GM12878 (cell line): Measurements from ENCODE around the gene AP1M1. TPM values are rescaled to one million over a fixed set of nuclear protein-coding genes. Genes with fewer than 3 reads are reported as not detected.

Source experiments
- ATAC-seq: fragments of 200-7000 bp; cut with Tn5 transposase; 3 replicates; pipeline ENCODE4 v1.9.1; 2020; ENCODE audit warnings: mild to moderate bottlenecking, moderate library complexity
- BruUV-seq: library from RNA; stranded (reverse); fragments of 400-500 nt; replicated peaks from 2 replicates; lab custom pipeline; 2021; lab: Mats Ljungman, UMichigan
- CTCF ChIA-PET: fragments of 300-600 bp; sonication (Branson Sonifier 250); formaldehyde crosslinking; extraction: SDS; loops from one replicate; lab custom pipeline; 2021; ENCODE audit warnings: inconsistent platforms; lab: Yijun Ruan, JAX
- POLR2A ChIA-PET: fragments of 350-600 bp; formaldehyde crosslinking; extraction: SDS; loops from one replicate; lab custom pipeline; 2021; ENCODE audit warnings: inconsistent platforms; lab: Charles Lee
- RAD21 ChIA-PET: fragments of 300-600 bp; sonication (Branson Sonifier 250); formaldehyde crosslinking; loops from one replicate; lab custom pipeline; 2023; ENCODE audit warnings: antibody characterized with exemption; ENCODE audit not compliant: unreplicated experiment; lab: Charles Lee
- SMC1A ChIA-PET: fragments of 300-600 bp; sonication (Branson Sonifier 250); formaldehyde crosslinking; loops from one replicate; lab custom pipeline; 2023; ENCODE audit not compliant: unreplicated experiment, uncharacterized antibody; lab: Charles Lee
- DNase-seq: peaks from one replicate; pipeline ENCODE4 v3.0.0-alpha.2; 2011; ENCODE audit warnings: low read depth, low spot score
- FAIRE-seq: peaks from 3 replicates; lab custom pipeline; 2011; peaks lifted over from hg19 to GRCh38; lab: Jason Lieb, UNC
- H2AFZ ChIP-seq: 2 replicates; pipeline ENCODE4 v1.6.0; 2011; ENCODE audit warnings: low read depth, low read length, control low read depth; ENCODE audit not compliant: control insufficient read depth
- H3K27ac ChIP-seq: 2 replicates; pipeline ENCODE4 v1.5.1; 2011; ENCODE audit warnings: control low read depth; ENCODE audit not compliant: control insufficient read depth, insufficient read depth
- H3K27me3 ChIP-seq, 2 experiments: replicated peaks in 1 of 2; 2 replicates each; pipeline versions ENCODE4 v1.6.0 to v1.6.1; 2011; ENCODE audit warnings: low read length in 1 of 2; ENCODE audit not compliant: control insufficient read depth in 2 of 2, insufficient read depth in 2 of 2
- H3K36me3 ChIP-seq, 2 experiments: 2 replicates each; pipeline ENCODE4 v1.5.1; 2011; ENCODE audit warnings: low read length in 1 of 2; ENCODE audit not compliant: control insufficient read depth in 2 of 2, insufficient read depth in 2 of 2
- H3K4me1 ChIP-seq: 2 replicates; pipeline ENCODE4 v1.6.1; 2011; ENCODE audit warnings: mild to moderate bottlenecking, low read length, moderate library complexity, mixed read lengths; ENCODE audit not compliant: control insufficient read depth, insufficient read depth
- H3K4me2 ChIP-seq: 2 replicates; pipeline ENCODE4 v1.6.0; 2011; ENCODE audit warnings: control low read depth; ENCODE audit not compliant: control insufficient read depth, insufficient read depth
- H3K4me3 ChIP-seq: fragments of 200-600 bp; sonication (generic); 2 replicates; pipeline ENCODE4 v1.5.1; 2016
- H3K79me2 ChIP-seq: 2 replicates; pipeline ENCODE4 v1.6.0; 2011; ENCODE audit warnings: low read length; ENCODE audit not compliant: control insufficient read depth, insufficient read depth
- H3K9ac ChIP-seq: 2 replicates; pipeline ENCODE4 v1.8.0; 2011; ENCODE audit warnings: low read length, control low read depth, mixed read lengths; ENCODE audit not compliant: control insufficient read depth, insufficient read depth
- H3K9me3 ChIP-seq: replicated peaks from 3 replicates; pipeline ENCODE4 v1.5.1; 2011; ENCODE audit warnings: mild to moderate bottlenecking, low read length; ENCODE audit not compliant: control insufficient read depth, insufficient read depth
- H4K20me1 ChIP-seq: 2 replicates; pipeline ENCODE4 v1.6.0; 2011; ENCODE audit not compliant: control insufficient read depth, insufficient read depth
- BHLHE40 ChIP-seq, 2 experiments: fragments of 450-650 bp in 1 of 2; IDR thresholded peaks; 2 replicates each; pipeline ENCODE4 v1.6.1; 2011 to 2017; ENCODE audit warnings: low read depth in 2 of 2, borderline replicate concordance in 1 of 2, improper control_type of control experiment in 1 of 2, low read length in 1 of 2, mild to moderate bottlenecking in 1 of 2
- FOS ChIP-seq: IDR thresholded peaks from 3 replicates; pipeline ENCODE4 v1.6.1; 2011; ENCODE audit warnings: borderline replicate concordance; ENCODE audit not compliant: insufficient read length; ENCODE audit errors: extremely low read depth
- FOXM1 ChIP-seq: IDR thresholded peaks from 2 replicates; pipeline ENCODE4 v1.6.1; 2012; ENCODE audit warnings: low read depth, mild to moderate bottlenecking, inconsistent platforms, low read length, moderate library complexity
- IKZF1 ChIP-seq: fragments of 450-650 bp; conservative IDR thresholded peaks from 2 replicates; pipeline ENCODE4 v1.6.1; 2017; ENCODE audit warnings: antibody characterized with exemption, mild to moderate bottlenecking
- KDM1A ChIP-seq: fragments of 200-600 bp; sonication (generic); IDR thresholded peaks from 2 replicates; pipeline ENCODE4 v1.6.1; 2016; ENCODE audit warnings: borderline replicate concordance
- MEF2B ChIP-seq: fragments of 450-650 bp; IDR thresholded peaks from 2 replicates; pipeline ENCODE4 v1.6.1; 2018; ENCODE audit warnings: mild to moderate bottlenecking, moderate library complexity; ENCODE audit not compliant: partially characterized antibody, poor library complexity, severe bottlenecking
- MXI1 ChIP-seq: fragments of 150-350 bp; IDR thresholded peaks from 2 replicates; pipeline ENCODE4 v1.6.1; 2011; ENCODE audit warnings: low read depth, mild to moderate bottlenecking, inconsistent platforms, low read length, improper control_type of control experiment
- NR2C2 ChIP-seq: IDR thresholded peaks from 2 replicates; pipeline ENCODE4 v1.6.1; 2011; ENCODE audit warnings: borderline replicate concordance, low read depth; ENCODE audit not compliant: control insufficient read depth, insufficient read length
- POLR2A ChIP-seq: IDR thresholded peaks from 2 replicates; pipeline ENCODE4 v1.6.1; 2011; ENCODE audit warnings: low read depth, mild to moderate bottlenecking, low read length
- RAD51 ChIP-seq: fragments of 450-650 bp; IDR thresholded peaks from 2 replicates; pipeline ENCODE4 v1.6.1; 2016; ENCODE audit warnings: moderate library complexity, mild to moderate bottlenecking, inconsistent platforms
- SIX5 ChIP-seq: IDR thresholded peaks from 2 replicates; pipeline ENCODE4 v1.6.1; 2011; ENCODE audit warnings: mild to moderate bottlenecking, low read depth, low read length, moderate library complexity; ENCODE audit not compliant: severe bottlenecking
- ZNF622 ChIP-seq: fragments of 450-650 bp; IDR thresholded peaks from 2 replicates; pipeline ENCODE4 v1.6.1; 2017; ENCODE audit warnings: mild to moderate bottlenecking, inconsistent platforms
- WGBS: methylation state at CpG from one replicate; pipeline ENCODE4 v1.1.6; 2016; ENCODE audit warnings: low lambda C conversion rate; ENCODE audit not compliant: insufficient replicate concordance, insufficient coverage; ENCODE audit errors: missing lambda C conversion rate; 5-methylcytosine and 5-hydroxymethylcytosine counted together
- in situ Hi-C: fragments of 300-500 bp; cut with MboI; formaldehyde crosslinking; loops from 9 replicates; pipeline ENCODE4 v1.14.3; 2018; ENCODE audit warnings: mixed read lengths
- intact Hi-C: fragments of 100-400 bp; cut with micrococcal nuclease; formaldehyde crosslinking; loops from one replicate; pipeline ENCODE4 v1.14.2; 2022; ENCODE audit not compliant: unreplicated experiment
- polyA plus RNA-seq, 11 experiments: library from polyadenylated mRNA; depleted of rRNA in 4 of 11; unstranded in 6 of 11; stranded (reverse) in 5 of 11; fragments of >200 nt; fragmentation: Nextera tagmentation in 4 of 11; fragmentation: Illumina TruSeq in 1 of 11; extraction: Ambion mirVana in 4 of 11; extraction: Trizol in 1 of 11; gene quantifications; 1 replicate in 1 of 11; 2 replicates in 10 of 11; pipeline versions ENCODE4 v1.2.1 to v1.2.3, GENCODE V29; 2011 to 2016; ENCODE audit warnings: inconsistent platforms in 2 of 11, missing spikeins in 2 of 11, low read depth in 1 of 11
- total RNA-seq, 4 experiments: library from RNA; depleted of rRNA in 3 of 4; stranded (reverse); fragments of >200 nt in 3 of 4; fragmentation: Illumina TruSeq in 1 of 4; extraction: Trizol in 1 of 4; gene quantifications; 2 replicates each; pipeline versions ENCODE4 v1.2.1 to v1.2.3, GENCODE V29; 2013 to 2021

The AP1M1 gene
- total and polyA plus RNA-seq, 10 of the 15 experiments (the other 5 are each of a cell fraction or from before 2014, with no cell fraction given): 1.0 to 116 (median 44.7) TPM

GRCh38 chr19:16160445-16160942 is 37.2 kb upstream of the AP1M1 start:
- H3K4me3 ChIP-seq: no peak overlapping the region
- no peaks in the 10 kb centered on the region for H3K27me3 ChIP-seq
- RAD21 ChIA-PET: no interaction called here
- H3K36me3 ChIP-seq: peaks cover 11 to 16% of the 10 kb centered on the region in 2 experiments
- BruUV-seq: no TSS peak
- SMC1A ChIA-PET: interaction anchor here (1.2 kb wide), 1 partner anchor 16 kb away, joined by 3 read pairs; no protein-coding TSS in a partner anchor
- intact Hi-C loops (no loop called here), in situ Hi-C loops (no loop called here)
- no peaks in the 10 kb centered on the region for H4K20me1 ChIP-seq
- ATAC-seq (peak; percentile 54), FAIRE-seq (no peak), DNase-seq (no peak)
- H3K4me1 ChIP-seq: peaks cover 15% of the 10 kb centered on the region
- POLR2A ChIA-PET: interaction anchor here (0.5 to 2.3 kb wide), 2 partner anchors 17 to 1364 kb away, joined by 3 to 12 read pairs; partner anchors contain the start of gene HSH2D
- no peaks in the 10 kb centered on the region for H3K79me2 ChIP-seq
- H3K27ac ChIP-seq: no peak overlapping the region; the same call in 1 of the 2 replicates
- 8% methylated on average over 6 of the region's 6 CpGs for WGBS
- no peak overlapping the region for H3K4me2 ChIP-seq
- no peaks in the 10 kb centered on the region; the same call in 2 of the 3 replicates for H3K9me3 ChIP-seq
- H3K9ac ChIP-seq: no peak overlapping the region
- no peak for TF ChIP-seq KDM1A
- TF ChIP-seq FOXM1: no peak
- TF ChIP-seq SIX5: no peak
- TF ChIP-seq POLR2A: peak; percentile 52
- no peak for TF ChIP-seq ZNF622
- no peak for TF ChIP-seq NR2C2
- no peak for TF ChIP-seq MXI1
- peak; percentile 42 for TF ChIP-seq MEF2B
- TF ChIP-seq RAD51: no peak
- TF ChIP-seq BHLHE40 (IDR thresholded peaks at IDR 0.05; ENCODE audit: borderline replicate concordance in 1 of 2, low read depth in 2 of 2, low read length in 1 of 2): no peak
- TF ChIP-seq IKZF1: 0 out of 2 replicates have a peak, but pooled peaks have one; percentile 26
- no peak for TF ChIP-seq FOS
- no peak overlapping the region for H2AFZ ChIP-seq
- CTCF ChIA-PET: interaction anchor here (0.6 to 0.7 kb wide), 2 partner anchors 20 to 98 kb away, joined by 4 read pairs; no protein-coding TSS in a partner anchor
